PC-3 (cell line): ENCODE measurements around the gene SLC25A30. TPM values are rescaled to one million over a fixed set of nuclear protein-coding genes. Genes with fewer than 3 reads are reported as not detected.
"Not testable (repeated sequence)": the region's sequence is repeated elsewhere in the genome, so short reads cannot be mapped to it uniquely, and the experiment has no call there.

ENCODE experiments used
- ATAC-seq: fragments of 200-7000 bp; cut with Tn5 transposase; 2 replicates; pipeline ENCODE4 v1.9.1; 2020; ENCODE audit warnings: mild to moderate bottlenecking, moderate library complexity
- BruUV-seq: library from RNA; stranded (reverse); fragments of 400-500 nt; replicated peaks from 2 replicates; lab custom pipeline; 2021; lab: Mats Ljungman, UMichigan
- CTCF ChIA-PET: fragments of 300-600 bp; sonication (Branson Sonifier 250); formaldehyde crosslinking; loops from one replicate; lab custom pipeline; 2022; ENCODE audit warnings: antibody characterized with exemption; lab: Charles Lee
- POLR2A ChIA-PET: fragments of 300-600 bp; sonication (Branson Sonifier 250); formaldehyde crosslinking; loops from one replicate; lab custom pipeline; 2022; ENCODE audit warnings: antibody characterized with exemption; ENCODE audit not compliant: unreplicated experiment; lab: Charles Lee
- DNase-seq: peaks from one replicate; pipeline ENCODE4 v3.0.0-alpha.2; 2015
- H2AFZ ChIP-seq: fragments of 300-600 bp; sonication (generic); 2 replicates; pipeline ENCODE4 v1.6.0; 2016; ENCODE audit warnings: antibody characterized with exemption, low read length
- H3F3A ChIP-seq: fragments of 300-600 bp; sonication (generic); one replicate; pipeline ENCODE4 v1.6.0; 2017; ENCODE audit warnings: antibody characterized with exemption, low read length, control low read depth, mild to moderate bottlenecking; ENCODE audit not compliant: unreplicated experiment
- H3K27ac ChIP-seq: fragments of 300-600 bp; sonication (generic); 2 replicates; pipeline ENCODE4 v1.5.1; 2016; ENCODE audit warnings: mild to moderate bottlenecking, low read length
- H3K27me3 ChIP-seq: fragments of 300-600 bp; sonication (generic); 2 replicates; pipeline ENCODE4 v1.6.1; 2016; ENCODE audit warnings: low read length, mixed read lengths
- H3K36me3 ChIP-seq: fragments of 300-600 bp; sonication (generic); 2 replicates; pipeline ENCODE4 v1.6.1; 2016; ENCODE audit warnings: low read depth, mixed run types, low read length, mixed read lengths
- H3K4me1 ChIP-seq: fragments of 300-600 bp; sonication (generic); 2 replicates; pipeline ENCODE4 v1.5.1; 2016; ENCODE audit warnings: low read length; ENCODE audit not compliant: insufficient read depth
- H3K4me2 ChIP-seq: fragments of 300-600 bp; sonication (generic); 2 replicates; pipeline ENCODE4 v1.6.0; 2016; ENCODE audit warnings: low read length
- H3K4me3 ChIP-seq: fragments of 300-600 bp; sonication (generic); 2 replicates; pipeline ENCODE4 v1.5.1; 2016; ENCODE audit warnings: mild to moderate bottlenecking, low read length, mixed read lengths
- H3K79me2 ChIP-seq: fragments of 300-600 bp; sonication (generic); 2 replicates; pipeline ENCODE4 v1.6.1; 2017; ENCODE audit warnings: low read length, mixed read lengths
- H3K9ac ChIP-seq: fragments of 300-600 bp; sonication (generic); 2 replicates; pipeline ENCODE4 v1.6.0; 2016; ENCODE audit warnings: mild to moderate bottlenecking, low read length
- H3K9me2 ChIP-seq: fragments of 300-600 bp; sonication (generic); replicated peaks from 2 replicates; pipeline ENCODE4 v1.6.1; 2016; ENCODE audit warnings: mixed run types, low read length, mixed read lengths
- H3K9me3 ChIP-seq: fragments of 300-600 bp; sonication (generic); 2 replicates; pipeline ENCODE4 v1.6.1; 2016; ENCODE audit warnings: low read length, mixed read lengths
- H4K20me1 ChIP-seq: fragments of 300-600 bp; sonication (generic); 2 replicates; pipeline ENCODE4 v1.6.1; 2016; ENCODE audit warnings: low read length, mixed read lengths
- CTCF ChIP-seq: fragments of 300-600 bp; sonication (generic); conservative IDR thresholded peaks from 2 replicates; pipeline ENCODE4 v1.5.1; 2017; ENCODE audit warnings: antibody characterized with exemption, low read depth, mild to moderate bottlenecking, low read length
- EZH2 ChIP-seq: fragments of 300-600 bp; sonication (generic); IDR thresholded peaks from one replicate; pipeline ENCODE4 v1.6.1; 2017; ENCODE audit warnings: antibody characterized with exemption, mild to moderate bottlenecking, low read length; ENCODE audit not compliant: unreplicated experiment
- EZH2phosphoT487 ChIP-seq: fragments of 300-600 bp; sonication (generic); IDR thresholded peaks from 2 replicates; pipeline ENCODE4 v1.6.1; 2018; ENCODE audit warnings: mild to moderate bottlenecking, antibody characterized with exemption, low read length, borderline replicate concordance
- intact Hi-C: fragments of 100-400 bp; cut with micrococcal nuclease; formaldehyde crosslinking; loops from 2 replicates; pipeline ENCODE4 v1.9.0; 2023
- total RNA-seq: library from RNA; depleted of rRNA; stranded (reverse); fragments of >200 nt; gene quantifications from 2 replicates; pipeline ENCODE4 v1.2.3, GENCODE V29; 2014

SLC25A30 gene
- total RNA-seq, 1 experiment from 2014 or later = 8.0 TPM

GRCh38 chr13:45388664-45389063, 29.5 kb downstream of the SLC25A30 start:
- Histone ChIP-seq H3K4me3 (no peak overlapping the region), H3K36me3 (no peaks in the 10 kb centered on the region; the same call in 1 of the 2 replicates), H3K9ac (no peak overlapping the region), H3F3A (no peaks in the 10 kb centered on the region), H3K9me2 (no peaks in the 10 kb centered on the region), H2AFZ (no peak overlapping the region), H3K4me1 (no peaks in the 10 kb centered on the region), H3K79me2 (no peaks in the 10 kb centered on the region), H3K27ac (no peak overlapping the region), H3K4me2 (no peak overlapping the region), H3K9me3 (no peaks in the 10 kb centered on the region), H3K27me3 (no peaks in the 10 kb centered on the region), H4K20me1 (no peaks in the 10 kb centered on the region)
- DNase-seq (no peak), ATAC-seq (no peak)
- intact Hi-C loops = no loop called here
- TF ChIP-seq CTCF (no peak), EZH2phosphoT487 (no peak), EZH2 (no peak)
- BruUV-seq = no TSS peak
- CTCF ChIA-PET = no interaction called here
- POLR2A ChIA-PET = no interaction called here

- intact Hi-C loops, BruUV-seq, CTCF ChIA-PET: not testable (repeated sequence)
Measured at GRCh38 chr13:45386892-45387575, 31.1 kb downstream of the SLC25A30 start.

GRCh38 chr13:45385907-45386553, 32.1 kb downstream of the SLC25A30 start:
- no peaks in the 10 kb centered on the region for H3K9me3 ChIP-seq
- no peak overlapping the region for H2AFZ ChIP-seq
- H3K27me3 ChIP-seq = no peaks in the 10 kb centered on the region
- TF ChIP-seq CTCF (no peak), EZH2 (no peak), EZH2phosphoT487 (no peak)
- H3K4me2 ChIP-seq = no peak overlapping the region
- no peak overlapping the region for H3K9ac ChIP-seq
- no peak overlapping the region for H3K4me3 ChIP-seq
- POLR2A ChIA-PET = no interaction called here
- no peaks in the 10 kb centered on the region for H3K9me2 ChIP-seq
- H3K4me1 ChIP-seq = no peaks in the 10 kb centered on the region
- BruUV-seq = no TSS peak
- H3F3A ChIP-seq = no peaks in the 10 kb centered on the region
- CTCF ChIA-PET = no interaction called here
- no peaks in the 10 kb centered on the region for H3K79me2 ChIP-seq
- no peaks in the 10 kb centered on the region for H4K20me1 ChIP-seq
- H3K36me3 ChIP-seq = no peaks in the 10 kb centered on the region
- DNase-seq (no peak), ATAC-seq (no peak)
- H3K27ac ChIP-seq = no peak overlapping the region
- intact Hi-C loops = no loop called here

More at GRCh38 chr13:45386892-45387575, 31.1 kb downstream of the SLC25A30 start:
- H4K20me1 ChIP-seq, H3K9me2 ChIP-seq, H3K9me3 ChIP-seq, H3K36me3 ChIP-seq, H3K9ac ChIP-seq, DNase-seq, H3F3A ChIP-seq, H3K27ac ChIP-seq, H2AFZ ChIP-seq, H3K79me2 ChIP-seq, H3K4me2 ChIP-seq, H3K4me1 ChIP-seq, H3K27me3 ChIP-seq, ATAC-seq, H3K4me3 ChIP-seq: not testable (repeated sequence)
- POLR2A ChIA-PET = interaction anchor here (0.5 kb wide), 1 partner anchor 12 kb away, joined by 6 read pairs; no protein-coding TSS in a partner anchor
